H1 (cell line): Measurements from ENCODE around the gene INAFM1. TPM values are rescaled to one million over a fixed set of nuclear protein-coding genes. Genes with fewer than 3 reads are reported as not detected.

ENCODE experiments used
- BCL11A ChIP-seq, 2 experiments: IDR thresholded peaks; one replicate each; pipeline ENCODE4 v1.6.1; 2011; ENCODE audit warnings: low read depth in 2 of 2, low read length in 2 of 2, mild to moderate bottlenecking in 2 of 2
- CHD7 ChIP-seq: fragments of 300-600 bp; sonication (generic); IDR thresholded peaks from 2 replicates; pipeline ENCODE4 v1.7.1; 2012; ENCODE audit warnings: low read length, moderate library complexity, mild to moderate bottlenecking, inconsistent platforms; ENCODE audit not compliant: insufficient replicate concordance
- EGR1 ChIP-seq: IDR thresholded peaks from 2 replicates; pipeline ENCODE4 v1.6.1; 2011; ENCODE audit warnings: low read depth, low read length, borderline replicate concordance
- MAFK ChIP-seq: IDR thresholded peaks from 2 replicates; pipeline ENCODE4 v1.6.1; 2012; ENCODE audit warnings: low read depth, mild to moderate bottlenecking, improper control_type of control experiment, low read length
- NRF1 ChIP-seq: IDR thresholded peaks from 2 replicates; pipeline ENCODE4 v1.6.1; 2011; ENCODE audit warnings: mild to moderate bottlenecking, low read depth, low read length, improper control_type of control experiment
- POU5F1 ChIP-seq: IDR thresholded peaks from 2 replicates; pipeline ENCODE4 v1.6.1; 2011; ENCODE audit warnings: low read depth, mild to moderate bottlenecking, low read length, moderate library complexity
- SP1 ChIP-seq: IDR thresholded peaks from 2 replicates; pipeline ENCODE4 v1.6.1; 2011; ENCODE audit warnings: low read depth, low read length
- polyA plus RNA-seq, 7 experiments: library from polyadenylated mRNA; depleted of rRNA in 3 of 7; stranded (reverse) in 5 of 7; unstranded in 2 of 7; fragments of >200 nt in 5 of 7; fragments of 200-250 nt in 2 of 7; gene quantifications; 1 replicate in 5 of 7; 2 replicates in 1 of 7; 4 replicates in 1 of 7; pipeline versions ENCODE4 v1.2.1 to v1.2.3, GENCODE V29; 2011 to 2013; ENCODE audit warnings: missing spikeins in 2 of 7, mixed read lengths in 2 of 7
- total RNA-seq: library from RNA; stranded (reverse); fragmentation: NEBNext Ultra II Directional; extraction: Animal tissue kit (Norgen Biotek cat#: 25700); gene quantifications from 2 replicates; pipeline ENCODE4 v1.2.1, GENCODE V29; 2021
- TF ChIP-seq, protein P1 (sequence below): IDR thresholded peaks from 2 replicates; pipeline ENCODE4 v1.6.1; 2011; ENCODE audit warnings: low read depth, mild to moderate bottlenecking, low read length; ENCODE audit not compliant: insufficient read depth

The INAFM1 gene
- total and polyA plus RNA-seq, 2 of the 8 experiments (the other 6 are each of a cell fraction or from before 2014, with no cell fraction given): 2.6 to 3.4 TPM

GRCh38 chr19:47240556-47240955 is 34.1 kb upstream of the INAFM1 start (continued):
- TF ChIP-seq CHD7 (no peak), EGR1 (no peak), MAFK (no peak), BCL11A (IDR thresholded peaks at IDR 0.05; ENCODE audit: low read depth in 2 of 2, low read length in 2 of 2) (no peak), NRF1 (no peak), SP1 (no peak), POU5F1 (no peak)
- TF ChIP-seq, protein P1, sequence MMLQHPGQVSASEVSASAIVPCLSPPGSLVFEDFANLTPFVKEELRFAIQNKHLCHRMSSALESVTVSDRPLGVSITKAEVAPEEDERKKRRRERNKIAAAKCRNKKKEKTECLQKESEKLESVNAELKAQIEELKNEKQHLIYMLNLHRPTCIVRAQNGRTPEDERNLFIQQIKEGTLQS: no peak
- TF ChIP-seq, all 59 proteins: peak for 0
